Loucy (cell line): ENCODE measurements around the gene RPTOR.

ENCODE experiments used
- H2AFZ ChIP-seq: fragments of 200-600 bp; sonication (generic); 2 replicates; pipeline ENCODE4 v1.6.0; 2016; ENCODE audit warnings: antibody characterized with exemption, mild to moderate bottlenecking, low read length, moderate library complexity
- H3F3A ChIP-seq: fragments of 200-600 bp; 2 replicates; pipeline ENCODE4 v1.6.0; 2016; ENCODE audit warnings: antibody characterized with exemption, low read depth, mild to moderate bottlenecking
- H3K27me3 ChIP-seq: fragments of 200-600 bp; sonication (generic); 2 replicates; pipeline ENCODE4 v1.6.1; 2014; ENCODE audit warnings: low read length, mild to moderate bottlenecking; ENCODE audit not compliant: insufficient read depth, poor library complexity, severe bottlenecking
- H3K36me3 ChIP-seq: fragments of 200-600 bp; sonication (generic); 2 replicates; pipeline ENCODE4 v1.6.1; 2016; ENCODE audit warnings: low read length; ENCODE audit not compliant: insufficient read depth
- H3K4me1 ChIP-seq: fragments of 200-600 bp; sonication (generic); 2 replicates; pipeline ENCODE4 v1.5.1; 2014; ENCODE audit warnings: low read length, mild to moderate bottlenecking; ENCODE audit not compliant: insufficient read depth, poor library complexity, severe bottlenecking
- H3K4me2 ChIP-seq: fragments of 200-600 bp; sonication (generic); 2 replicates; pipeline ENCODE4 v1.6.0; 2014; ENCODE audit warnings: antibody characterized with exemption, low read length, low read depth, mild to moderate bottlenecking; ENCODE audit not compliant: poor library complexity, severe bottlenecking
- H3K4me3 ChIP-seq: fragments of 200-600 bp; sonication (generic); 2 replicates; pipeline ENCODE4 v1.5.1; 2014; ENCODE audit warnings: low read length, mild to moderate bottlenecking, mixed read lengths; ENCODE audit not compliant: poor library complexity, severe bottlenecking
- H3K79me2 ChIP-seq: fragments of 200-600 bp; sonication (generic); 2 replicates; pipeline ENCODE4 v1.6.1; 2014; ENCODE audit warnings: low read length; ENCODE audit not compliant: insufficient read depth
- H3K9ac ChIP-seq: fragments of 200-600 bp; sonication (generic); 2 replicates; pipeline ENCODE4 v1.6.0; 2014; ENCODE audit warnings: mild to moderate bottlenecking, low read depth, low read length, moderate library complexity; ENCODE audit not compliant: poor library complexity, severe bottlenecking
- H3K9me2 ChIP-seq: fragments of 200-600 bp; sonication (generic); replicated peaks from 2 replicates; pipeline ENCODE4 v1.6.1; 2016; ENCODE audit warnings: low read depth, low read length, mixed read lengths
- H3K9me3 ChIP-seq: fragments of 200-600 bp; sonication (generic); 2 replicates; pipeline ENCODE4 v1.6.1; 2014; ENCODE audit warnings: mild to moderate bottlenecking, antibody characterized with exemption, low read length, low read depth; ENCODE audit not compliant: insufficient read depth
- H4K20me1 ChIP-seq: fragments of 200-600 bp; sonication (generic); 2 replicates; pipeline ENCODE4 v1.6.0; 2014; ENCODE audit warnings: antibody characterized with exemption, low read length, mild to moderate bottlenecking; ENCODE audit not compliant: insufficient read depth, poor library complexity, severe bottlenecking
- EZH2phosphoT487 ChIP-seq: fragments of 200-600 bp; IDR thresholded peaks from 2 replicates; pipeline ENCODE4 v1.6.1; 2018; ENCODE audit warnings: antibody characterized with exemption, mild to moderate bottlenecking, moderate library complexity, borderline replicate concordance
- TF ChIP-seq, protein P1 (sequence below): fragments of 200-600 bp; sonication (generic); conservative IDR thresholded peaks from 2 replicates; pipeline ENCODE4 v1.5.1; 2014; ENCODE audit warnings: mild to moderate bottlenecking, antibody characterized with exemption, low read length

RPTOR gene

DNA sequence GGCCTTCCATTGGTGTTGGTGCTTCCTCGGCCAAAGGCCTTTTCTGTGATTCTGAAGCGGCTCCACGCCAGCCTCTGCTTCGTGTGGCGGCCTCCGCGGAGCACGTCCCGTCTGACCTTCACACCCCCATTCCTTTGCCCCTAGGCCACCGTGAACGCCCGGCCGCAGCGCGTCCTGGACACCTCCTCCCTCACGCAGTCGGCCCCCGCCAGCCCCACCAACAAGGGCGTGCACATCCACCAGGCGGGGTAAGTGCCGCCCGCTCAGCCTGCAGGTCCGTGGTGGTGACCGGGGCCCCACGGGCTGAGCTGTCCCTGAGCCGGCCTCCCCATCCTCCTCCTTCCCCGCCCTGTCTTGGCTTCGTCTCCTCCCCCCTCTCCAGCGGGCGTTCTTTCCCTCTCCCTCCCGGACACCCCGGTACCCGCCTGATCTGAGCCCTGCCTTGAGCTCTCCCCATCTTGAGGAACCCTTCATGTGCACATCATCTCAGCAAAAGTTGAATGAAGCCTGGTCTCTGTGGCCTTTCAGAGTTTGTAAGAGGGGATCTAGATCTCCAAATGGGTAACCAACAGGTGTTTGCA lies 378.0 kb downstream of the RPTOR start:
- Histone ChIP-seq H3F3A (no peaks in the 10 kb centered on the region), H3K9ac (no peak overlapping the region), H3K4me1 (no peaks in the 10 kb centered on the region), H3K4me3 (no peak overlapping the region), H4K20me1 (no peaks in the 10 kb centered on the region), H3K36me3 (peaks cover 38% of the 10 kb centered on the region; the same call in 1 of the 2 replicates), H3K9me3 (no peaks in the 10 kb centered on the region), H3K27me3 (no peaks in the 10 kb centered on the region), H3K9me2 (no peaks in the 10 kb centered on the region), H2AFZ (no peak overlapping the region), H3K79me2 (no peaks in the 10 kb centered on the region), H3K4me2 (no peak overlapping the region)
- TF ChIP-seq, protein P1, sequence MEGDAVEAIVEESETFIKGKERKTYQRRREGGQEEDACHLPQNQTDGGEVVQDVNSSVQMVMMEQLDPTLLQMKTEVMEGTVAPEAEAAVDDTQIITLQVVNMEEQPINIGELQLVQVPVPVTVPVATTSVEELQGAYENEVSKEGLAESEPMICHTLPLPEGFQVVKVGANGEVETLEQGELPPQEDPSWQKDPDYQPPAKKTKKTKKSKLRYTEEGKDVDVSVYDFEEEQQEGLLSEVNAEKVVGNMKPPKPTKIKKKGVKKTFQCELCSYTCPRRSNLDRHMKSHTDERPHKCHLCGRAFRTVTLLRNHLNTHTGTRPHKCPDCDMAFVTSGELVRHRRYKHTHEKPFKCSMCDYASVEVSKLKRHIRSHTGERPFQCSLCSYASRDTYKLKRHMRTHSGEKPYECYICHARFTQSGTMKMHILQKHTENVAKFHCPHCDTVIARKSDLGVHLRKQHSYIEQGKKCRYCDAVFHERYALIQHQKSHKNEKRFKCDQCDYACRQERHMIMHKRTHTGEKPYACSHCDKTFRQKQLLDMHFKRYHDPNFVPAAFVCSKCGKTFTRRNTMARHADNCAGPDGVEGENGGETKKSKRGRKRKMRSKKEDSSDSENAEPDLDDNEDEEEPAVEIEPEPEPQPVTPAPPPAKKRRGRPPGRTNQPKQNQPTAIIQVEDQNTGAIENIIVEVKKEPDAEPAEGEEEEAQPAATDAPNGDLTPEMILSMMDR: no peak
- no peak for TF ChIP-seq EZH2phosphoT487

DNA sequence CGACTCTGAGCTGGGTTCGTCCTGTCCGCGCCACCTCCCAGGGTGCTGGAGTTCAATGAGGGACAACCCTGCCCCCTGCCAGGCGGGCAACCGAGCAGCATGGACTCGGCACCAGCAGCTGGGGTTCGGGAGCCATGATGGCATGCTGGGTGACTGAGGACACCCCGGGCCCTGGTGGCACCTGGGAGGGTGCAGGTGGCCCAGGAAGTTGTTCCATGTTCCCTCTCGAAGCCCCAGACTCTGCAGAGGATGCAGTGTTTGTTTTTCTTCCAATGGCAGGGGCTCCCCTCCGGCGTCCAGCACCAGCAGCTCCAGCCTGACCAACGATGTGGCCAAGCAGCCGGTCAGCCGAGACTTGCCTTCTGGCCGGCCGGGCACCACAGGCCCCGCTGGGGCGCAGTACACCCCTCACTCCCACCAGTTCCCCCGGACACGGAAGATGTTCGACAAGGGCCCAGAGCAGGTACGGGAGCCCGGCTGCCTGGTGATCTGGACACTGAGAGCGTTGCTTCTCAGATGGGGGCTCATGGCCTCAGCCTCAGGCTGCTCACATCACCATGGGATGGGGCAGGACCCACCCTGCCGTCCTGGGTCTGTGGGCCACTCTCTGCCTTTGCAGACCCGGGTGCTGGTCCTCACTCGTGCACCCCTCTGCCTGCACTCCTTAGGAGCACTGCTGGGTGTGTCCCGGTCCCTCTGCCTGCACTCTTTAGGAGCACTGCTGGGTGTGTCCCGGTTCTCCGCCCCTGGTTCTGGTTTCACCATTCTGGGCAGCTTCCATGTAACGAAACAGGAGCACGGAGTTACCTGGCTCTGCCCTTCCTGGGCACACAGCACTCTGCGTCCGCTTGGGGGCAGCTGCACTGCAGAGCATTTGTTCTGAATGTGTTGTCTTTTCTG lies 378.8 kb downstream of the RPTOR start:
- no peaks in the 10 kb centered on the region for H3K27me3 ChIP-seq
- TF ChIP-seq, protein P1: no peak
- no peak for TF ChIP-seq EZH2phosphoT487
- H3K9me2 ChIP-seq: no peaks in the 10 kb centered on the region
- no peaks in the 10 kb centered on the region for H3F3A ChIP-seq
- no peak overlapping the region for H3K4me3 ChIP-seq
- H3K4me2 ChIP-seq: no peak overlapping the region
- H3K9ac ChIP-seq: no peak overlapping the region
- no peaks in the 10 kb centered on the region for H3K79me2 ChIP-seq
- no peak overlapping the region for H2AFZ ChIP-seq
- H4K20me1 ChIP-seq: no peaks in the 10 kb centered on the region
- no peaks in the 10 kb centered on the region for H3K9me3 ChIP-seq
- peaks cover 34% of the 10 kb centered on the region; the same call in 1 of the 2 replicates for H3K36me3 ChIP-seq
- H3K4me1 ChIP-seq: no peaks in the 10 kb centered on the region

DNA sequence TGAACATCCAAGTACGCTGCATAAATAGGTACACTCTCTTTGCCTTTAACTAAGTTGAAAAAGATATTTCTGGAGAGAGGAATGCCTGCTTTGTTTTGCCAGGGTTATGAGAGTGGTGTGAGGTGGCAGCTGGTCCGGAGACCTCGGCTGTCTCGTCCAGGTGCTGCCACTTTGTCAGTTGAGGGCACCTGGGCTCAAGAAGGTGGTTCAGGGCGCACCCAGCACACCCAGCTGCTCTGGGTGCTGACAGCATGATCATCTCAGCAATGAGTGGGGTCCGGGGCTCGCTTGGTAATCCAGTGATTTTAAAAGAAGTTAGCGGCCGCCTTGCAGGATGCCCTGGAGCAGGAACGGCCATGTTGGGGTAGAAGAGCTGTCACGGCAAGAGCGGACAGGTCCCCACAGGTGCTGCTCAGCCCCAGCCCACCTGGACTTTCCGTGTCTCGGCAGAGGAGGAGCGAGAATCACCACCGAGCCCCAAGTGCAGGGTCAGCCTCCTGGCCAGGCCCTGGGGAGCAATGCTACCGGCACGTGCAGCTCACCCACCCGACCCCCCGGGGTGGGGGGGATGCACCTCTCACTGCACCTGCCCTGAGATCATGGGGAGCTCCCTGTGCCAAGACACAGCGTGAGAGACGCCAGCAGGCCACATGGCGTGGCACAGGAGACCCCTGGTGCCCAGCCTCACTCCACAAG lies 379.6 kb downstream of the RPTOR start:
- H3K4me1 ChIP-seq: no peaks in the 10 kb centered on the region
- TF ChIP-seq EZH2phosphoT487: no peak
- TF ChIP-seq, protein P1: no peak
- no peak overlapping the region for H2AFZ ChIP-seq
- no peaks in the 10 kb centered on the region for H3K9me3 ChIP-seq
- H3K9ac ChIP-seq: no peak overlapping the region
- no peaks in the 10 kb centered on the region for H3K9me2 ChIP-seq
- H3K79me2 ChIP-seq: no peaks in the 10 kb centered on the region
- H3K27me3 ChIP-seq: no peaks in the 10 kb centered on the region
- no peak overlapping the region for H3K4me3 ChIP-seq
- H3F3A ChIP-seq: no peaks in the 10 kb centered on the region
- peaks cover 34% of the 10 kb centered on the region; the same call in 1 of the 2 replicates for H3K36me3 ChIP-seq
- H4K20me1 ChIP-seq: no peaks in the 10 kb centered on the region
- no peak overlapping the region for H3K4me2 ChIP-seq
